Karpas-422 (cell line): ENCODE results near the gene CCL23. TPM values are rescaled to one million over a fixed set of nuclear protein-coding genes. Genes with fewer than 3 reads are reported as not detected.

Source experiments
- DNase-seq: peaks from one replicate; pipeline ENCODE4 v3.0.0-alpha.2; 2015
- H2AFZ ChIP-seq: fragments of 200-600 bp; sonication (generic); 2 replicates; pipeline ENCODE4 v1.6.1; 2014; ENCODE audit warnings: antibody characterized with exemption, low read length, mixed read lengths
- H3K27ac ChIP-seq: fragments of 200-600 bp; sonication (generic); 2 replicates; pipeline ENCODE4 v1.5.1; 2014; ENCODE audit warnings: mild to moderate bottlenecking, low read length, moderate library complexity
- H3K27me3 ChIP-seq: fragments of 200-600 bp; sonication (generic); 2 replicates; pipeline ENCODE4 v1.6.1; 2014; ENCODE audit warnings: low read length, mixed read lengths
- H3K36me3 ChIP-seq: fragments of 200-600 bp; sonication (generic); 2 replicates; pipeline ENCODE4 v1.6.1; 2014; ENCODE audit warnings: low read length, mixed read lengths; ENCODE audit not compliant: insufficient read depth
- H3K4me1 ChIP-seq: fragments of 200-600 bp; sonication (generic); 2 replicates; pipeline ENCODE4 v1.6.1; 2014; ENCODE audit warnings: mild to moderate bottlenecking, low read length, mixed read lengths
- H3K4me2 ChIP-seq: fragments of 200-600 bp; sonication (generic); 2 replicates; pipeline ENCODE4 v1.6.1; 2014; ENCODE audit warnings: low read length, low read depth, mild to moderate bottlenecking; ENCODE audit not compliant: poor library complexity, severe bottlenecking
- H3K4me3 ChIP-seq: fragments of 200-600 bp; sonication (generic); 2 replicates; pipeline ENCODE4 v1.5.1; 2014; ENCODE audit warnings: mild to moderate bottlenecking, antibody characterized with exemption, low read length, mixed read lengths
- H3K79me2 ChIP-seq: fragments of 200-600 bp; sonication (generic); 2 replicates; pipeline ENCODE4 v1.6.1; 2014; ENCODE audit warnings: mild to moderate bottlenecking, low read length, mixed read lengths
- H3K9ac ChIP-seq: fragments of 200-600 bp; sonication (generic); 2 replicates; pipeline ENCODE4 v1.6.0; 2014; ENCODE audit warnings: low read length
- H3K9me2 ChIP-seq: fragments of 200-600 bp; sonication (generic), shearing (Covaris generic); replicated peaks from 2 replicates; pipeline ENCODE4 v1.6.0; 2014; ENCODE audit warnings: mild to moderate bottlenecking, low read length, moderate library complexity; ENCODE audit not compliant: insufficient read depth
- H3K9me3 ChIP-seq: fragments of 300-700, 200-600 bp; sonication (generic); 2 replicates; pipeline ENCODE4 v1.6.1; 2014; ENCODE audit warnings: low read length, mixed read lengths
- H4K20me1 ChIP-seq: fragments of 200-600 bp; sonication (generic); 2 replicates; pipeline ENCODE4 v1.6.1; 2014; ENCODE audit warnings: mild to moderate bottlenecking, antibody characterized with exemption, low read length, low read depth; ENCODE audit not compliant: insufficient read depth
- total RNA-seq: library from RNA; depleted of rRNA; stranded (reverse); fragments of >200 nt; shearing (Covaris generic); gene quantifications from 2 replicates; pipeline ENCODE4 v1.2.3, GENCODE V29; 2014; ENCODE audit warnings: low replicate concordance

The CCL23 gene
- total RNA-seq, 1 experiment from 2014 or later = not detected

DNA sequence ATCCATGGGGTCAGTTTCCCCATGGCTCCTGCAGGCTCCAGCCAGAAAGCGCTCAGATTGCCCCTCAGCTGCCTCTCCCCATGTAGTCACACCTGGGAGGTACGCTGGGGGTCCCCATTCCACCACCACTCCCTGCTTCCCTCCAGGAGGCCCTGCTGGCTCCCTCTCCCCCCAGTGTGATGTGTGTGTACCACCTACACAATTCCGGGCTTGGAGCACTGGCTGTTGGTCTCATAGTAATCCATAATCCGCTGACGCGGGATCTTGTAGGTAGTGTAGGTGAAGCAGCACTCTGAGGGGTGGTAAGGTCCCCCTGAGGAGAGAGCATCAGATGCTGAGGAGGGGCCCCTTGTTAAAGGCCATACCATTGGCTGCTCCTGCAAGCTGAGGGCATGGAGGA is 33.6 kb downstream of the CCL23 start:
- Histone ChIP-seq H3K9ac (no peak overlapping the region), H3K9me2 (no peaks in the 10 kb centered on the region), H3K27ac (no peak overlapping the region), H3K79me2 (no peaks in the 10 kb centered on the region), H3K4me3 (no peak overlapping the region), H2AFZ (no peak overlapping the region), H3K4me2 (no peak overlapping the region), H3K36me3 (no peaks in the 10 kb centered on the region), H4K20me1 (no peaks in the 10 kb centered on the region), H3K9me3 (no peaks in the 10 kb centered on the region), H3K27me3 (peaks cover 4% of the 10 kb centered on the region; the same call in 1 of the 2 replicates), H3K4me1 (no peaks in the 10 kb centered on the region)
- no peak for DNase-seq

DNA sequence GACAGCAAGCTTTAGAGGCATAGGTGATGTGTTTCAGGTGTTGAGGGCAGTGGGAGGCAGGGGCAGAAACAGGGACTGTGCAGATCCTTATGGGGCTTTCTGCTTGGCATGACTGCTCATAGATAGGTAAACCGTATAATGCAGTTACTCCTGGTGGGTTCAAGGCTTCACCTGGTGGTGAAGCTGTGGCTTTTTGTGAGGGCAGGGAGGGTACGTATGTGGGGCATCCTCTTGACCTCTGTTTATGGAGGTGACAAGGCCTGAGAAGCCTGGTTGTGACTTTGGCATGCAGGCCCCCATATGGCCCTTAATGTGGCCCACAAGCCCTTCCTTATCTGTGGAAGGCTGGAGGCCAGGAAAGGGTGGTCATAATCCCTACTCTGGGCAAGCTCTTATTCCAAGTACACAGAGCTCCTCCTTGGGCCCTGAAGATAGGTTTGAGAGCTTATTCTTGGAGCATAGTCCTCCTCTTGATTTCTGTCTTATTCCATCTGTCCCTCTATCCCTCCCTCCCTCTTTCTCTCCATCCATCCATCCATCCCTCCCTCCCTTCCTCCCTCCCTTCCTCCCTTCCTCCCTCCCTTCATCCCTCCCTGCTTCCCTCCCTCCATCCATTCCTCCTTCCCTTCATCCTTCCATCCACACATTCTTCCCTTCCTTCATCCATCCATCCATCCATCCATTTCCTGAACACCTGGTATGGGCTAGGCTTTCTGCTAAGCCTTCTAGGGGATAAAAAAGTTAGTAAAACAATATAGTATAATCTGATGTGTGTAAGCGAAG is 35.2 kb downstream of the CCL23 start:
- Histone ChIP-seq H3K4me3 (no peak overlapping the region), H3K9me3 (no peaks in the 10 kb centered on the region), H3K36me3 (no peaks in the 10 kb centered on the region), H3K9me2 (no peaks in the 10 kb centered on the region), H3K79me2 (no peaks in the 10 kb centered on the region), H3K4me1 (no peaks in the 10 kb centered on the region), H4K20me1 (no peaks in the 10 kb centered on the region), H2AFZ (no peak overlapping the region), H3K9ac (no peak overlapping the region), H3K27ac (no peak overlapping the region), H3K4me2 (no peak overlapping the region), H3K27me3 (peaks cover 3% of the 10 kb centered on the region; the same call in 1 of the 2 replicates)
- DNase-seq = no peak

GRCh38 chr17:35981908-35982330 is 35.9 kb downstream of the CCL23 start:
- Histone ChIP-seq H3K9ac (no peak overlapping the region), H3K4me2 (no peak overlapping the region)
- peak; percentile 67 for DNase-seq

DNA sequence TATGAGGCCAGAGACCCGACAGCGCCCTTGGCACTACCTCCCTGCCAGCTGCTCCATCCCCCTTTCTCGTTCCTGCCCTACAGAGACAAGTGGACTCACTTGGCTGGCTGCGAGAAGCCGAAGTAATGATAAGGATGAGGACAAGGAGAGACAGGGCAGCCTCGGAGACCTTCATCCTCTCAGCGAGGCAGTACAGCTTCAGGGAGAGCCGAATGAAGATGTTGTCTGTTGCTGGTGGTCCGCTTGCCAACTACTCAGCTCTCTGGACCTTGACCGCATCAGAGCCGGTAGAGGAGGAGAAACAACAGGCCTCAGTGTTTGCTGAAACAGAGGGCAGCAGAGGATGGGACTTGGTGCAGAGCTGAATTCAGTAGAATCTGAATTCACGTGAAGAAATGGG is 36.5 kb downstream of the CCL23 start, which contains the start of gene CCL16:
CCL16 (minus strand) TSS at position 252 of the 400 bp plus-strand sequence; CDS start at position 175, 77 bp downstream.
- H3K9me2 ChIP-seq = no peaks in the 10 kb centered on the region
- no peaks in the 10 kb centered on the region for H3K27me3 ChIP-seq
- H3K9ac ChIP-seq = no peak within 1 kb of the TSS
- H3K4me3 ChIP-seq = no peak within 1 kb of the TSS
- no peaks in the 10 kb centered on the region for H3K79me2 ChIP-seq
- DNase-seq = no peak
- no peak within 1 kb of the TSS for H2AFZ ChIP-seq
- H3K27ac ChIP-seq = no peak within 1 kb of the TSS
- H3K4me1 ChIP-seq = no peaks in the 10 kb centered on the region
- no peaks in the 10 kb centered on the region for H3K36me3 ChIP-seq
- H3K4me2 ChIP-seq = no peak within 1 kb of the TSS
- no peaks in the 10 kb centered on the region for H4K20me1 ChIP-seq
- no peaks in the 10 kb centered on the region for H3K9me3 ChIP-seq

More at GRCh38 chr17:35981908-35982330, 35.9 kb downstream of the CCL23 start:
- Histone ChIP-seq H3K4me1 (no peaks in the 10 kb centered on the region), H3K79me2 (no peaks in the 10 kb centered on the region), H3K27ac (no peak overlapping the region), H3K4me3 (no peak overlapping the region), H3K36me3 (no peaks in the 10 kb centered on the region), H3K27me3 (no peaks in the 10 kb centered on the region), H2AFZ (no peak overlapping the region), H3K9me3 (no peaks in the 10 kb centered on the region), H3K9me2 (no peaks in the 10 kb centered on the region), H4K20me1 (no peaks in the 10 kb centered on the region)

GRCh38 chr17:35978346-35978745 is 39.4 kb downstream of the CCL23 start:
- Histone ChIP-seq H4K20me1 (no peaks in the 10 kb centered on the region), H3K79me2 (no peaks in the 10 kb centered on the region), H3K4me1 (no peaks in the 10 kb centered on the region), H3K36me3 (no peaks in the 10 kb centered on the region), H2AFZ (no peak overlapping the region), H3K9me3 (no peaks in the 10 kb centered on the region), H3K9me2 (no peaks in the 10 kb centered on the region), H3K27ac (no peak overlapping the region), H3K4me2 (no peak overlapping the region), H3K27me3 (no peaks in the 10 kb centered on the region), H3K9ac (no peak overlapping the region), H3K4me3 (no peak overlapping the region)
- DNase-seq = no peak

DNA sequence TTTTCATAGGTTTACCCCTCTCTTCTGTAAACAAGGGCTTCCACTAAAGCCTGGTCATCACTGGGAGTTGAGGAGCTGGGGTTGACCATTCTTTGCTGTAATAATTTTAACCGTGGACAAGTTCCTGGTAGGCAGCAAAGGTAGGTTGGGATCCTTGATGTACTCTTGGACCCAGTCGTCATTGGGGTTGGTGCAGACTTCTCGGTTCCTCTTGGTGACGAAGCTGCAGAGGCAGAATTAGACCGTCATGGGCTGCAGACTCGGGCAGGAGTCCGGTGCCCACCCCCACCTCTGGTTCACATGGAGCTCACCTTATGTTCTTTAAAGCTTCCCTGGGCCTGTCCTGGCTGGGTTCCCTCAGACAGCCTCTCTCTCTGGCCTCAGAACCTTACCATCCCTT is 40.3 kb downstream of the CCL23 start:
- no peak overlapping the region for H2AFZ ChIP-seq
- no peak for DNase-seq
- H3K4me3 ChIP-seq = no peak overlapping the region
- H4K20me1 ChIP-seq = no peaks in the 10 kb centered on the region; the same call in 1 of the 2 replicates
- no peaks in the 10 kb centered on the region for H3K36me3 ChIP-seq
- H3K4me2 ChIP-seq = no peak overlapping the region
- no peaks in the 10 kb centered on the region for H3K79me2 ChIP-seq
- no peak overlapping the region for H3K9ac ChIP-seq
- H3K27ac ChIP-seq = no peak overlapping the region
- no peaks in the 10 kb centered on the region for H3K9me2 ChIP-seq
- H3K9me3 ChIP-seq = no peaks in the 10 kb centered on the region
- H3K27me3 ChIP-seq = no peaks in the 10 kb centered on the region
- no peaks in the 10 kb centered on the region for H3K4me1 ChIP-seq

- no peak overlapping the region for H3K27ac ChIP-seq
- H3K9ac ChIP-seq = no peak overlapping the region
- no peak overlapping the region for H3K4me3 ChIP-seq
- H3K79me2 ChIP-seq = no peaks in the 10 kb centered on the region
- no peak overlapping the region for H2AFZ ChIP-seq
- no peaks in the 10 kb centered on the region for H3K4me1 ChIP-seq
- DNase-seq = no peak
- H3K36me3 ChIP-seq = no peaks in the 10 kb centered on the region
- H3K9me2 ChIP-seq = no peaks in the 10 kb centered on the region
- H4K20me1 ChIP-seq = peaks cover 4% of the 10 kb centered on the region; the same call in 1 of the 2 replicates
- no peaks in the 10 kb centered on the region for H3K9me3 ChIP-seq
- no peaks in the 10 kb centered on the region for H3K27me3 ChIP-seq
- H3K4me2 ChIP-seq = no peak overlapping the region
Observed at GRCh38 chr17:35973333-35974260, 44.2 kb downstream of the CCL23 start.

- peaks cover 4% of the 10 kb centered on the region; the same call in 1 of the 2 replicates for H4K20me1 ChIP-seq
- H2AFZ ChIP-seq = no peak overlapping the region
- DNase-seq = no peak
- H3K36me3 ChIP-seq = no peaks in the 10 kb centered on the region
- no peaks in the 10 kb centered on the region for H3K79me2 ChIP-seq
- no peak overlapping the region for H3K4me2 ChIP-seq
- H3K9me2 ChIP-seq = no peaks in the 10 kb centered on the region
- no peaks in the 10 kb centered on the region for H3K9me3 ChIP-seq
- no peaks in the 10 kb centered on the region for H3K4me1 ChIP-seq
- H3K4me3 ChIP-seq = no peak overlapping the region
- H3K27ac ChIP-seq = no peak overlapping the region
- H3K9ac ChIP-seq = no peak overlapping the region
- H3K27me3 ChIP-seq = no peaks in the 10 kb centered on the region
Observed at GRCh38 chr17:35972945-35973332, 44.8 kb downstream of the CCL23 start.
